Loucy (cell line): ENCODE results near the gene FXR2.

Source experiments
- H2AFZ ChIP-seq: fragments of 200-600 bp; sonication (generic); 2 replicates; pipeline ENCODE4 v1.6.0; 2016; ENCODE audit warnings: antibody characterized with exemption, mild to moderate bottlenecking, low read length, moderate library complexity
- H3F3A ChIP-seq: fragments of 200-600 bp; 2 replicates; pipeline ENCODE4 v1.6.0; 2016; ENCODE audit warnings: antibody characterized with exemption, low read depth, mild to moderate bottlenecking
- H3K27me3 ChIP-seq: fragments of 200-600 bp; sonication (generic); 2 replicates; pipeline ENCODE4 v1.6.1; 2014; ENCODE audit warnings: low read length, mild to moderate bottlenecking; ENCODE audit not compliant: insufficient read depth, poor library complexity, severe bottlenecking
- H3K36me3 ChIP-seq: fragments of 200-600 bp; sonication (generic); 2 replicates; pipeline ENCODE4 v1.6.1; 2016; ENCODE audit warnings: low read length; ENCODE audit not compliant: insufficient read depth
- H3K4me1 ChIP-seq: fragments of 200-600 bp; sonication (generic); 2 replicates; pipeline ENCODE4 v1.5.1; 2014; ENCODE audit warnings: low read length, mild to moderate bottlenecking; ENCODE audit not compliant: insufficient read depth, poor library complexity, severe bottlenecking
- H3K4me2 ChIP-seq: fragments of 200-600 bp; sonication (generic); 2 replicates; pipeline ENCODE4 v1.6.0; 2014; ENCODE audit warnings: antibody characterized with exemption, low read length, low read depth, mild to moderate bottlenecking; ENCODE audit not compliant: poor library complexity, severe bottlenecking
- H3K4me3 ChIP-seq: fragments of 200-600 bp; sonication (generic); 2 replicates; pipeline ENCODE4 v1.5.1; 2014; ENCODE audit warnings: low read length, mild to moderate bottlenecking, mixed read lengths; ENCODE audit not compliant: poor library complexity, severe bottlenecking
- H3K79me2 ChIP-seq: fragments of 200-600 bp; sonication (generic); 2 replicates; pipeline ENCODE4 v1.6.1; 2014; ENCODE audit warnings: low read length; ENCODE audit not compliant: insufficient read depth
- H3K9ac ChIP-seq: fragments of 200-600 bp; sonication (generic); 2 replicates; pipeline ENCODE4 v1.6.0; 2014; ENCODE audit warnings: mild to moderate bottlenecking, low read depth, low read length, moderate library complexity; ENCODE audit not compliant: poor library complexity, severe bottlenecking
- H3K9me2 ChIP-seq: fragments of 200-600 bp; sonication (generic); replicated peaks from 2 replicates; pipeline ENCODE4 v1.6.1; 2016; ENCODE audit warnings: low read depth, low read length, mixed read lengths
- H3K9me3 ChIP-seq: fragments of 200-600 bp; sonication (generic); 2 replicates; pipeline ENCODE4 v1.6.1; 2014; ENCODE audit warnings: mild to moderate bottlenecking, antibody characterized with exemption, low read length, low read depth; ENCODE audit not compliant: insufficient read depth
- H4K20me1 ChIP-seq: fragments of 200-600 bp; sonication (generic); 2 replicates; pipeline ENCODE4 v1.6.0; 2014; ENCODE audit warnings: antibody characterized with exemption, low read length, mild to moderate bottlenecking; ENCODE audit not compliant: insufficient read depth, poor library complexity, severe bottlenecking
- EZH2phosphoT487 ChIP-seq: fragments of 200-600 bp; IDR thresholded peaks from 2 replicates; pipeline ENCODE4 v1.6.1; 2018; ENCODE audit warnings: antibody characterized with exemption, mild to moderate bottlenecking, moderate library complexity, borderline replicate concordance
- TF ChIP-seq, protein P1 (sequence below): fragments of 200-600 bp; sonication (generic); conservative IDR thresholded peaks from 2 replicates; pipeline ENCODE4 v1.5.1; 2014; ENCODE audit warnings: mild to moderate bottlenecking, antibody characterized with exemption, low read length

Gene FXR2

GRCh38 chr17:7556627-7557026 is 58.1 kb downstream of the FXR2 start:
- no peak overlapping the region for H2AFZ ChIP-seq
- no peaks in the 10 kb centered on the region for H3K9me2 ChIP-seq
- no peaks in the 10 kb centered on the region for H3K79me2 ChIP-seq
- H3F3A ChIP-seq, result 0 out of 2 replicates have a peak, but pooled peaks cover 4% of the 10 kb centered on the region
- H3K4me3 ChIP-seq, result no peak overlapping the region
- H3K9me3 ChIP-seq, result no peaks in the 10 kb centered on the region
- no peak overlapping the region for H3K4me2 ChIP-seq
- H3K36me3 ChIP-seq, result no peaks in the 10 kb centered on the region
- no peak overlapping the region for H3K9ac ChIP-seq
- H4K20me1 ChIP-seq, result no peaks in the 10 kb centered on the region
- no peaks in the 10 kb centered on the region for H3K4me1 ChIP-seq
- no peak for TF ChIP-seq EZH2phosphoT487
- TF ChIP-seq, protein P1, sequence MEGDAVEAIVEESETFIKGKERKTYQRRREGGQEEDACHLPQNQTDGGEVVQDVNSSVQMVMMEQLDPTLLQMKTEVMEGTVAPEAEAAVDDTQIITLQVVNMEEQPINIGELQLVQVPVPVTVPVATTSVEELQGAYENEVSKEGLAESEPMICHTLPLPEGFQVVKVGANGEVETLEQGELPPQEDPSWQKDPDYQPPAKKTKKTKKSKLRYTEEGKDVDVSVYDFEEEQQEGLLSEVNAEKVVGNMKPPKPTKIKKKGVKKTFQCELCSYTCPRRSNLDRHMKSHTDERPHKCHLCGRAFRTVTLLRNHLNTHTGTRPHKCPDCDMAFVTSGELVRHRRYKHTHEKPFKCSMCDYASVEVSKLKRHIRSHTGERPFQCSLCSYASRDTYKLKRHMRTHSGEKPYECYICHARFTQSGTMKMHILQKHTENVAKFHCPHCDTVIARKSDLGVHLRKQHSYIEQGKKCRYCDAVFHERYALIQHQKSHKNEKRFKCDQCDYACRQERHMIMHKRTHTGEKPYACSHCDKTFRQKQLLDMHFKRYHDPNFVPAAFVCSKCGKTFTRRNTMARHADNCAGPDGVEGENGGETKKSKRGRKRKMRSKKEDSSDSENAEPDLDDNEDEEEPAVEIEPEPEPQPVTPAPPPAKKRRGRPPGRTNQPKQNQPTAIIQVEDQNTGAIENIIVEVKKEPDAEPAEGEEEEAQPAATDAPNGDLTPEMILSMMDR, result no peak
- no peaks in the 10 kb centered on the region for H3K27me3 ChIP-seq

DNA sequence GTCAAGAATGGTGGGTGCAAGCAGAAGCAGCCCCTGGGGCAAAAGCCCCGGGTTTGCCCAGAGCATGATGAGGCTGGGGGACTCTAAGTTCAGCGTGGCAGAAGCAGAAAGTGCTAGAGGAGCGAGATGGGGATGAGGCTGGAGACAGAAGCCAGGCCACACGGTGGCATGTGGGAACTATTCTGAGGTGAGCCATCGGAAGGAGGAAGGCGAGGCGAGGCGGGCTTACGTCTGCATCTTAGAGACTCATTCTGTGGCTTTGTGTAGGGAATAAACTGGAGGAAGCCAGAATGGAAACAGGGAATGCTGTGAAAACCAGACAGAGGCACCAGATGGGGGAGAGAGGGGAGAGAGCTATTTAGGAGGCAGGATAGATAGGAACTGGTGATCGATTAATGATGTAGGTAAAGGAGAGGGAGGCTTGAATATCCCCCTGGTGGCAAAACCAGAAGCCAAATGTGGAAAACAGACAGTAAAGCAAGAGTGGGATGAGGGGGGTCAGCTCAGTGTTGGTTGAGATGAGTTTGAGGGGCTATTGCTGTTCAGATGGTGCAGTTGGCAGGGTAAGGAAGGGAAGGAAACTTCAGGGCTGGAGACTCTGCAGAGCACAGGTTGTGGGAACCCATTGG is 59.3 kb downstream of the FXR2 start:
- H3K9ac ChIP-seq, result no peak overlapping the region

GRCh38 chr17:7553356-7553755 is 61.3 kb downstream of the FXR2 start:
- peaks cover 4% of the 10 kb centered on the region for H3K4me1 ChIP-seq

More for the DNA sequence above, 59.3 kb downstream of the FXR2 start:
- H2AFZ ChIP-seq, result no peak overlapping the region
- TF ChIP-seq, protein P1, result no peak
- TF ChIP-seq EZH2phosphoT487, result no peak
- no peaks in the 10 kb centered on the region for H3K9me2 ChIP-seq
- no peaks in the 10 kb centered on the region for H3K36me3 ChIP-seq
- no peaks in the 10 kb centered on the region for H3K27me3 ChIP-seq
- H3K9me3 ChIP-seq, result no peaks in the 10 kb centered on the region
- no peaks in the 10 kb centered on the region for H4K20me1 ChIP-seq
- H3K4me1 ChIP-seq, result no peaks in the 10 kb centered on the region
- no peaks in the 10 kb centered on the region for H3K79me2 ChIP-seq
- H3K4me3 ChIP-seq, result no peak overlapping the region
- H3F3A ChIP-seq, result no peaks in the 10 kb centered on the region
- no peak overlapping the region for H3K4me2 ChIP-seq

More at GRCh38 chr17:7553356-7553755, 61.3 kb downstream of the FXR2 start:
- H3K9me3 ChIP-seq, result no peaks in the 10 kb centered on the region
- no peaks in the 10 kb centered on the region for H3K36me3 ChIP-seq
- no peaks in the 10 kb centered on the region for H3F3A ChIP-seq
- TF ChIP-seq, protein P1, result no peak
- no peak for TF ChIP-seq EZH2phosphoT487
- no peaks in the 10 kb centered on the region for H3K27me3 ChIP-seq
- no peaks in the 10 kb centered on the region for H4K20me1 ChIP-seq
- H3K4me2 ChIP-seq, result no peak overlapping the region
- no peak overlapping the region for H2AFZ ChIP-seq
- H3K4me3 ChIP-seq, result no peak overlapping the region
- H3K9ac ChIP-seq, result no peak overlapping the region
- H3K79me2 ChIP-seq, result no peaks in the 10 kb centered on the region
- no peaks in the 10 kb centered on the region for H3K9me2 ChIP-seq
